ELR (cell line): ENCODE measurements around the gene DDN.

Source experiments
- DNase-seq: peaks from one replicate; pipeline ENCODE4 v3.0.0-alpha.2; 2015; ENCODE audit warnings: low read depth

The DDN gene

GRCh38 chr12:48981757-48982157 is 17.4 kb downstream of the DDN start:
- no peak for DNase-seq

GRCh38 chr12:48980953-48981756 is 18.0 kb downstream of the DDN start:
- DNase-seq = peak; percentile 37

DNA sequence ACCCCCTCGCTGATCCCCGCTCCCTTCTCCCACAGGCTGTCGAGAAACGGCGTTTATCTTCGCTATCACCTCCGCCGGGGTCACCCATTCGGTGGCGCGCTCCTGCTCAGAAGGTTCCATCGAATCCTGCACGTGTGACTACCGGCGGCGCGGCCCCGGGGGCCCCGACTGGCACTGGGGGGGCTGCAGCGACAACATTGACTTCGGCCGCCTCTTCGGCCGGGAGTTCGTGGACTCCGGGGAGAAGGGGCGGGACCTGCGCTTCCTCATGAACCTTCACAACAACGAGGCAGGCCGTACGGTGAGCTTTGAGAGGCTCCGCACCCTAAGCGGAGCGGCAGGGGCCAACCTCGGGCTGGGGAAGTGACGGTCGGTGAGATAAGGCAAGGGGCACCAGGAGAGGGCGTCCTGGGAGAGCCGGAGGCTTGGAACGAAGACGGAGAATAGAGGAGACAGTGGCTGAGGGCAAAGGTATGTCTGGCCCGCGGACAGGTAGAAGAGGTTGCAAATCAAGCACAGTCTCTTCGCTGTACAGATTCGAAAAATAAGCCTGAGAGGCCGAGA is 18.7 kb downstream of the DDN start:
- peak; percentile 37 for DNase-seq

DNA sequence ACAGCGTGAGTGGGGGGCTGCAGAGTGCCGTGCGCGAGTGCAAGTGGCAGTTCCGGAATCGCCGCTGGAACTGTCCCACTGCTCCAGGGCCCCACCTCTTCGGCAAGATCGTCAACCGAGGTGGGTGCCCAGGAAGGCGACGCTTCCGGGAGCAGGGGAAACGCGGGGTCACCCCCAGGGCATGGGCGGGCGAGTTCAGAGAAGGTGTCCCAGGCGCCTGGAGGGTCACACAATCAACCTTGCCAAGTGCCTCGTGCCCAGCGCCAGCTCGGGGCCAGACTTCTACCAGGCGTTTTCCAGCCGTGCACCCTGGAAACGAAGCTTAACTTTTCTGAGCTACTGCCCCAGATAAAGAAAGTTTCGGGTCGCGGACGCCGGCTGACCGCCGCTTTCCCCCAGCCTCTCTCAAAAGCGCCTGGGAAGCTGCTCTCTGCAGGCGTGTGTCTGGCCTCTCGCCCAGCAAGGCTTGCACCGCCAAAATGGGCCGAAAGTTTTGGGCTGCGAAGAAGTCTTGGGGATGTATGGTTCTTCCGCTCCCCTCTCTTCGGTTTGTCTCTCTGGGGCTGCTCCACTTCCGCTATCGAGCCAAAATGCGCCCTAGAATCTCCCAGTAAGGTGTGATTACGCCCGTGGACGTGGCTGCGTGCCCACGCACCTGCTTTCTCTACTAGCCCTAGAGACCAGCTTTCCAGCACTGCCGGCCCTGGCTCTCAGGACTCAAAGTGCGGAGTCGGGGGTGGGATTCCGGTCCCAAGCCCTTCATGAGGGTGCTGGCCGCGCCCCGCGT is 19.4 kb downstream of the DDN start:
- DNase-seq = no peak

DNA sequence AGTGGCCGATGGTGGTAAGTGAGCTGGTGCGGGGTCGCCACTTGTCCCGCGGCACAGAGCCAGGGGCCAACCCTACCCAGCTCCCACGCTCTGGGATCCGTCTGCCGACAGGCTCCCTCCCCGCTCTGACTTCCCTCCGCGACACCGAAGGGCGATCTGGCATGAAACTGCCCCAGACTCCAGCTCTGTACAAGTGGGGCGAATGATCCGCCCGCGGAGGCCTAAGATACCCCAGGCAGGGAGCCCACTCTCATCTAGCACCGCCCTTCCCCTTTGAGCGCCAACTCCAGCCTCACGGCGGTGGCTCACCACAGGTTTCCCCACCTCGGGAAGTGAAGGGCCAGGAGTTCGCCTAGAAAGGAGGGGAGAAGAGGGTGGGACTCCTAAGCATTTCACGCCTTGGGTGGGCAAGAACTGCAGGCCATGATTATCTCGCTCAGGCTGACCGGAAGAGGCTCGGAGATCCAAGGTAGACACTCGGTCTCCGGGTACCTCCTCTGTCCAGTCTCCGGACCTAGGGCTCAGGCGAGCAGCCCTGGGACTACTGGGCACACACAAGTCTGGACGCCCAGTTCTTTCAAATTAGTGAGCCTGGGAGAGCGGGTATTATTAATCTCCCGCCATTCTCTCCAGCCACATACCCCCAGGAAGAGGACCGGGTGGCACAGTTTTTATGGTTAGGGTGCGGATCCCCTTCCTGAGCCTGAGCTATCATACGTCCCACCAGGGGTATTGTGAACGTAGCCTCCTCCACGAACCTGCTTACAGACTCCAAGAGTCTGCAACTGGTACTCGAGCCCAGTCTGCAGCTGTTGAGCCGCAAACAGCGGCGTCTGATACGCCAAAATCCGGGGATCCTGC is 20.2 kb downstream of the DDN start:
- DNase-seq = no peak

DNA sequence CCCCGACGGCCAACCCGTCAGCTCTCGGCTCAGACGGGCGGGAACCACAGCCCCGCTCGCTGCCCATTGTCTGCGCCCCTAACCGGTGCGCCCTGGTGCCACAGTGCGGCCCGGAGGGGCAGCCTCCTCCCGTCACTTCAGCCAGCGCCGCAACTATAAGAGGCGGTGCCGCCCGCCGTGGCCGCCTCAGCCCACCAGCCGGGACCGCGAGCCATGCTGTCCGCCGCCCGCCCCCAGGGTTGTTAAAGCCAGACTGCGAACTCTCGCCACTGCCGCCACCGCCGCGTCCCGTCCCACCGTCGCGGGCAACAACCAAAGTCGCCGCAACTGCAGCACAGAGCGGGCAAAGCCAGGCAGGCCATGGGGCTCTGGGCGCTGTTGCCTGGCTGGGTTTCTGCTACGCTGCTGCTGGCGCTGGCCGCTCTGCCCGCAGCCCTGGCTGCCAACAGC is 20.9 kb downstream of the DDN start, which contains the start of gene WNT1:
Gene WNT1 (plus strand): TSS at position 32 of the 450 bp plus-strand sequence. CDS start 329 bp downstream, at position 361.
- no peak for DNase-seq

GRCh38 chr12:48977290-48978281 is 21.6 kb downstream of the DDN start:
- peak; percentile 78 for DNase-seq

GRCh38 chr12:48973941-48974673 is 25.1 kb downstream of the DDN start:
- peak; percentile 47 for DNase-seq

- DNase-seq = no peak
Measured at GRCh38 chr12:48973531-48973930, 25.6 kb downstream of the DDN start.

DNA sequence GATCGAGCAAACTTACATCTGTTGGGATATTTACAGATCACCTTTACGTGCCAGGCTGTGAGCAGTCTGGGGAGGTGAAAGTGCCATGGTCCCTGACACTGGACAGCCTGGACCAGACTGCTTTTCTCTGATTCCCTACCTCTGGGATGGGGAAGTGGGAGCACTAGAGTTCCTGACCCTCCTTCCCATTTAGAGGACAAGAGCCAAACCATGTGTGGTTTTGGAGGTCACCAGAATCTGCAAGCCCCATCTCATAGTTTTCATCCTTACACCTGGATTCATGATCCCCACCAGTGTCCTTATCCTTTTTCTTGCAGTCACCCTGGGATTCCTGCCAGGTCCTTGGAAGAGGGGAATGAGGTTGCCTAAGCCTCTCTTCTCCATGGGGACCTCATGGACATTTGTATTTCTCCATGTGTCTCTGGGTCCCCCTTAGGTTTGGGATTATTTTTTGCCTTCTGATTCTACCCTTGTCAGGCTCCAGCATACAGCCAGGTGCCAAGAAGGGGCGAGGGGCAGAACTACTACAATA is 26.2 kb downstream of the DDN start:
- no peak for DNase-seq

- peak; percentile 82 for DNase-seq
Measured at GRCh38 chr12:48972213-48972951, 26.8 kb downstream of the DDN start.

DNA sequence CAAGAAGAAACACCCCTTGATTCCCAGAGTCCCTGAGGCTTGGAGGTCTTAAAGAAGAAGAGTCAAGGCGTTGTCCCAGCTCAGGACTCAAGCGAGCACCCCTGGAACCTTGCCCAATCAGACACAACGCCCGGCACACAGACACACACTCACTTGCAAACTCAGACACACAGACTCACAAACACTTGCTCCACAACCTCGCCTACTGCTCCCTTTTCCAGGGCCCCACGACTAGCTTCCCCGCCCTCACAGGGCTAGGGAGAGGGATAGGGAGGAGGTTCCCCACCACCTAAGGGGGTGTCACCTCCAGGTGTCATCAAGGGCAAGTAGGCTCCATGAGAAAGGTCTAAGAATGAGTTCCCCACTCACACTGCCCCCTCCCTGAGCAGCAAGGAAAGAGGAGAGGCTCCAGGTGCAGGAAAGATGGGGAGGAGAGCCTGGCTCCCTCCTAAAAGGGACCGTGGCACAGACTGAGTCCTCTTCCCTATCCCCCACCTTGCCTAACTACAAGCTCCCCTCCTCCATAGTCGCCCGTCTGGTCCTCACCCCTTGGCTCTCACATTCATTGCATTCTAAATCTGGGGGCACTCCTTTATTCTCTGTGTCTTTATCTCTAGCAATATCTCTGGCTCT is 28.4 kb downstream of the DDN start:
- DNase-seq = no peak

GRCh38 chr12:48969833-48970701 is 29.1 kb downstream of the DDN start:
- DNase-seq = no peak

DNA sequence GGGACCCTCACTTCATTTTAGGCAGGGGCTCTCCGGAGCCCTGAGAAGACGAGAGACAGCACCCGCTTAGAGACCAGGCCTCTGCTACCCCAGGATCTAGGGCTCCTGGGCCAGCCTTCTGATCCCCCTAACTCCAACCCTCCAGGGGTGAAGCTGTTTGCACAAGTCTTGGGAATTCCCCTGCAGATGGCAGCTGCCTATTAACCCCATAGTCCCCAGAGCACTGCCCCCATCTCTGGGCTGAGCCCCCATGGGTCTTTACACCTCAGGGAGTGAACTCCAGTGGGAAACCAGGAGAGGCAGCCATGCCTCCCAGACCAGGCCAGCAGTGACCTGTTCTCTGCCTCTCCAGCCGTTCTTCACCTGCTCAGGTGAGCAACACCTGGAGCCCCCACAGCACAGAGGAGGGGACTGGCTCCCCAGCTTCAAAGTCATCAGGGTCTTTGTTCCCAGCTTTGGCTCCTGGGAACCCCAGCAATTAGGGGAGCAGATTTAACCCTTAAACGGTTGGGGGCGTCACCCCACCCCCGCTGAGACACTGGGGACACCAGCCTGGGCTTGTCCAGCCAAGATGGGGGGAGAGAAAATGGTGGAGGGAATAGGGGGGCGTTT is 29.9 kb downstream of the DDN start:
- no peak for DNase-seq

- no peak for DNase-seq
Measured at GRCh38 chr12:48968467-48968866, 30.7 kb downstream of the DDN start.

GRCh38 chr12:48967991-48968390 is 31.2 kb downstream of the DDN start:
- DNase-seq = no peak
